IgD-negative memory B cell (primary cell): ENCODE measurements around the gene C1QTNF9B. TPM values are rescaled to one million over a fixed set of nuclear protein-coding genes. Genes with fewer than 3 reads are reported as not detected.

Experiments used
- polyA plus RNA-seq: library from polyadenylated mRNA; unstranded; fragments of 300-500 nt; fragmentation: Illumina TruSeq; gene quantifications from one replicate; pipeline ENCODE4 v1.2.3, GENCODE V29; 2021

Gene C1QTNF9B
- polyA plus RNA-seq, 1 donor from 2014 or later = not detected

Other genes starting within 250 kb of the C1QTNF9B start
- gene MIPEP, start 8.1 kb downstream of the C1QTNF9B start, polyA plus RNA-seq = 11.7 TPM